Erythroblast (primary cell): ENCODE results near the gene CFAP46.

Source experiments
- GATA1 ChIP-seq: IDR thresholded peaks from 2 replicates; pipeline ENCODE4 v1.6.1; 2011; ENCODE audit warnings: low read depth, mild to moderate bottlenecking, control low read depth, low read length, moderate library complexity
- POLR2A ChIP-seq: IDR thresholded peaks from 2 replicates; pipeline ENCODE4 v1.6.1; 2011; ENCODE audit warnings: mild to moderate bottlenecking, low read length

- TF ChIP-seq POLR2A = no peak
- no peak for TF ChIP-seq GATA1
Observed at GRCh38 chr10:132870426-132870825, 71.9 kb downstream of the CFAP46 start.
